H1 (cell line): ENCODE measurements around the gene KNDC1. TPM values are rescaled to one million over a fixed set of nuclear protein-coding genes. Genes with fewer than 3 reads are reported as not detected.

Experiments
- CTCF ChIA-PET: fragments of 300-600 bp; sonication (Branson Sonifier 250); formaldehyde crosslinking; loops from one replicate; lab custom pipeline; 2021; ENCODE audit not compliant: partially characterized antibody; lab: Charles Lee
- POLR2A ChIA-PET: fragments of 300-600 bp; sonication (Branson Sonifier 250); formaldehyde crosslinking; loops from one replicate; lab custom pipeline; 2021; ENCODE audit warnings: inconsistent platforms; ENCODE audit not compliant: partially characterized antibody; lab: Charles Lee
- DNase-seq, 2 experiments: peaks; one replicate each; pipeline versions ENCODE4 v3.0.0 to v3.0.0-alpha.2; 2010 to 2022; ENCODE audit warnings: low spot score in 2 of 2, low read depth in 1 of 2, mixed read lengths in 1 of 2
- FAIRE-seq: peaks from 2 replicates; lab custom pipeline; 2011; peaks lifted over from hg19 to GRCh38; lab: Jason Lieb, UNC
- H2AFZ ChIP-seq: 2 replicates; pipeline ENCODE4 v1.8.1; 2012; ENCODE audit warnings: low read length, inconsistent platforms
- H2AK5ac ChIP-seq: 2 replicates; pipeline ENCODE4 v1.6.1; 2013; ENCODE audit warnings: low read depth, low read length
- H2BK120ac ChIP-seq: replicated peaks from 2 replicates; pipeline ENCODE3; 2013; ENCODE audit warnings: low read depth, low read length, inconsistent platforms
- H2BK12ac ChIP-seq: 2 replicates; pipeline ENCODE4 v1.6.1; 2013; ENCODE audit warnings: low read depth, low read length
- H2BK15ac ChIP-seq: 2 replicates; pipeline ENCODE4 v1.6.1; 2013; ENCODE audit warnings: low read length
- H2BK20ac ChIP-seq: 2 replicates; pipeline ENCODE4 v1.6.1; 2013; ENCODE audit warnings: low read length
- H2BK5ac ChIP-seq: 2 replicates; pipeline ENCODE4 v1.6.1; 2013; ENCODE audit warnings: low read depth, low read length
- H3K14ac ChIP-seq: 2 replicates; pipeline ENCODE4 v1.6.1; 2013; ENCODE audit warnings: inconsistent platforms; ENCODE audit not compliant: insufficient read length
- H3K18ac ChIP-seq: 2 replicates; pipeline ENCODE4 v1.6.1; 2013; ENCODE audit warnings: low read length; ENCODE audit errors: extremely low read depth
- H3K23ac ChIP-seq: 2 replicates; pipeline ENCODE4 v1.6.1; 2013; ENCODE audit warnings: inconsistent platforms; ENCODE audit not compliant: insufficient read length
- H3K23me2 ChIP-seq: 2 replicates; pipeline ENCODE4 v1.6.1; 2013; ENCODE audit warnings: low read depth, low read length
- H3K27ac ChIP-seq: 2 replicates; pipeline ENCODE4 v1.6.1; 2011; ENCODE audit warnings: low read depth, low read length, inconsistent platforms
- H3K27me3 ChIP-seq, 4 experiments: replicated peaks in 1 of 4; 1 replicate in 1 of 4; 2 replicates in 3 of 4; pipeline versions ENCODE4 v1.6.1 to v1.8.1; 2011 to 2013; ENCODE audit warnings: low read length in 3 of 4, mild to moderate bottlenecking in 3 of 4, inconsistent platforms in 2 of 4, mixed read lengths in 2 of 4, moderate library complexity in 1 of 4; ENCODE audit not compliant: control insufficient read depth in 3 of 4, insufficient read depth in 3 of 4; ENCODE audit errors: extremely low read depth in 1 of 4
- H3K36me3 ChIP-seq, 4 experiments: 2 replicates each; pipeline versions ENCODE4 v1.6.1 to v1.8.1; 2011 to 2013; ENCODE audit warnings: mild to moderate bottlenecking in 4 of 4, low read length in 3 of 4, moderate library complexity in 2 of 4, control low read depth in 1 of 4, inconsistent platforms in 1 of 4; ENCODE audit not compliant: insufficient read depth in 4 of 4, control insufficient read depth in 2 of 4
- H3K4ac ChIP-seq: replicated peaks from 2 replicates; pipeline ENCODE3; 2013; ENCODE audit warnings: low read length, low read depth, mixed read lengths, inconsistent platforms; ENCODE audit not compliant: insufficient read length
- H3K4me1 ChIP-seq, 4 experiments: replicated peaks in 1 of 4; 1 replicate in 1 of 4; 2 replicates in 3 of 4; pipeline versions ENCODE4 v1.6.1 to v1.8.1; 2011 to 2013; ENCODE audit warnings: low read length in 3 of 4, inconsistent platforms in 2 of 4, mixed read lengths in 1 of 4; ENCODE audit not compliant: insufficient read depth in 4 of 4, control insufficient read depth in 3 of 4
- H3K4me2 ChIP-seq, 2 experiments: 2 replicates each; pipeline versions ENCODE4 v1.6.1 to v1.8.1; 2011 to 2013; ENCODE audit warnings: low read depth in 2 of 2, low read length in 2 of 2, control low read depth in 1 of 2, inconsistent platforms in 1 of 2, mild to moderate bottlenecking in 1 of 2; ENCODE audit not compliant: insufficient read depth in 1 of 2
- H3K4me3 ChIP-seq, 4 experiments: fragments of 200-600, 300-600 bp in 1 of 4; sonication (generic), shearing (Covaris generic), sonication (Bioruptor Twin) in 1 of 4; 2 replicates each; pipeline versions ENCODE4 v1.5.1 to v1.8.1; 2011 to 2016; ENCODE audit warnings: low read length in 4 of 4, low read depth in 3 of 4, control low read depth in 2 of 4, inconsistent platforms in 2 of 4, mild to moderate bottlenecking in 2 of 4, mixed read lengths in 1 of 4, moderate library complexity in 1 of 4; ENCODE audit not compliant: insufficient read depth in 2 of 4; ENCODE audit errors: extremely low read depth in 1 of 4
- H3K56ac ChIP-seq: replicated peaks from 2 replicates; pipeline ENCODE3; 2013; ENCODE audit warnings: low read depth, mild to moderate bottlenecking, mixed read lengths, low read length, inconsistent platforms; ENCODE audit not compliant: insufficient read length
- H3K79me1 ChIP-seq: 2 replicates; pipeline ENCODE4 v1.6.1; 2013; ENCODE audit warnings: low read depth, low read length, control low read depth
- H3K79me2 ChIP-seq, 2 experiments: 2 replicates each; pipeline versions ENCODE4 v1.6.1 to v1.8.1; 2012 to 2013; ENCODE audit warnings: low read length in 2 of 2, mild to moderate bottlenecking in 2 of 2, inconsistent platforms in 1 of 2; ENCODE audit not compliant: insufficient read depth in 2 of 2, control insufficient read depth in 1 of 2
- H3K9ac ChIP-seq, 4 experiments: replicated peaks in 1 of 4; 1 replicate in 1 of 4; 2 replicates in 3 of 4; pipeline versions ENCODE4 v1.6.1 to v1.8.1; 2011 to 2013; ENCODE audit warnings: low read depth in 3 of 4, low read length in 3 of 4, control low read depth in 2 of 4, mild to moderate bottlenecking in 2 of 4, moderate library complexity in 2 of 4, inconsistent platforms in 1 of 4; ENCODE audit errors: extremely low read depth in 1 of 4
- H3K9me3 ChIP-seq, 2 experiments: 2 replicates each; pipeline versions ENCODE4 v1.6.1 to v1.8.1; 2012 to 2013; ENCODE audit warnings: mild to moderate bottlenecking in 2 of 2, moderate library complexity in 2 of 2, control low read depth in 1 of 2, inconsistent platforms in 1 of 2, low read depth in 1 of 2, low read length in 1 of 2, mixed read lengths in 1 of 2; ENCODE audit not compliant: insufficient read depth in 2 of 2
- H4K20me1 ChIP-seq, 2 experiments: replicated peaks in 1 of 2; 2 replicates each; pipeline versions ENCODE3 to v1.8.1; 2011 to 2013; ENCODE audit warnings: inconsistent platforms in 2 of 2, low read length in 2 of 2, mild to moderate bottlenecking in 1 of 2; ENCODE audit not compliant: insufficient read depth in 2 of 2, control insufficient read depth in 1 of 2
- H4K5ac ChIP-seq: 2 replicates; pipeline ENCODE4 v1.6.1; 2013; ENCODE audit warnings: low read length, low read depth, mixed read lengths, inconsistent platforms; ENCODE audit not compliant: insufficient read length
- H4K8ac ChIP-seq: 2 replicates; pipeline ENCODE4 v1.8.0; 2013; ENCODE audit warnings: mild to moderate bottlenecking, moderate library complexity, low read length, inconsistent platforms; ENCODE audit not compliant: insufficient read depth; ENCODE audit errors: extremely low read depth
- H4K91ac ChIP-seq: replicated peaks from 2 replicates; pipeline ENCODE3; 2013; ENCODE audit warnings: low read length, mixed read lengths, inconsistent platforms; ENCODE audit not compliant: insufficient read length
- ATF2 ChIP-seq: IDR thresholded peaks from 2 replicates; pipeline ENCODE4 v1.6.1; 2012; ENCODE audit warnings: low read length, inconsistent platforms
- CBX8 ChIP-seq: fragments of 300-800, 300-1000 bp; sonication (generic); IDR thresholded peaks from 2 replicates; pipeline ENCODE4 v1.7.1; 2016; ENCODE audit warnings: low read depth, low read length, borderline replicate concordance
- POU5F1 ChIP-seq: IDR thresholded peaks from 2 replicates; pipeline ENCODE4 v1.6.1; 2011; ENCODE audit warnings: low read depth, mild to moderate bottlenecking, low read length, moderate library complexity
- RBBP5 ChIP-seq: IDR thresholded peaks from 2 replicates; pipeline ENCODE4 v1.7.1; 2012; ENCODE audit warnings: low read depth, mild to moderate bottlenecking, inconsistent platforms, low read length, moderate library complexity, borderline replicate concordance
- SP1 ChIP-seq: IDR thresholded peaks from 2 replicates; pipeline ENCODE4 v1.6.1; 2011; ENCODE audit warnings: low read depth, low read length
- TCF12 ChIP-seq: IDR thresholded peaks from 2 replicates; pipeline ENCODE4 v1.6.1; 2011; ENCODE audit warnings: low read depth, mild to moderate bottlenecking, low read length
- TEAD4 ChIP-seq: IDR thresholded peaks from 2 replicates; pipeline ENCODE4 v1.6.1; 2012; ENCODE audit warnings: low read depth, low read length, inconsistent platforms, mixed read lengths
- WGBS, 2 experiments: shearing (Covaris generic) in 1 of 2; methylation state at CpG; one replicate each; pipeline versions ENCODE4 v1.1.6 to v1.1.7; 2013 to 2015; ENCODE audit warnings: low lambda C conversion rate in 2 of 2, mixed read lengths in 2 of 2, inconsistent platforms in 1 of 2, low coverage in 1 of 2, missing lambda C conversion rate in 1 of 2; ENCODE audit not compliant: insufficient replicate concordance in 2 of 2, insufficient coverage in 1 of 2, insufficient read length in 1 of 2; ENCODE audit errors: extremely low coverage in 1 of 2, missing lambda C conversion rate in 1 of 2; 5-methylcytosine and 5-hydroxymethylcytosine counted together
- polyA plus RNA-seq, 7 experiments: library from polyadenylated mRNA; depleted of rRNA in 3 of 7; stranded (reverse) in 5 of 7; unstranded in 2 of 7; fragments of >200 nt in 5 of 7; fragments of 200-250 nt in 2 of 7; gene quantifications; 1 replicate in 5 of 7; 2 replicates in 1 of 7; 4 replicates in 1 of 7; pipeline versions ENCODE4 v1.2.1 to v1.2.3, GENCODE V29; 2011 to 2013; ENCODE audit warnings: missing spikeins in 2 of 7, mixed read lengths in 2 of 7
- total RNA-seq: library from RNA; stranded (reverse); fragmentation: NEBNext Ultra II Directional; extraction: Animal tissue kit (Norgen Biotek cat#: 25700); gene quantifications from 2 replicates; pipeline ENCODE4 v1.2.1, GENCODE V29; 2021

Gene KNDC1
- total and polyA plus RNA-seq, 2 of the 8 experiments (the other 6 are each of a cell fraction or from before 2014, with no cell fraction given), result 7.5 to 16.7 TPM

- Histone ChIP-seq H2AK5ac (no peak overlapping the region), H2BK15ac (no peak overlapping the region), H3K23me2 (peaks cover 24% of the 10 kb centered on the region), H4K5ac (no peak overlapping the region), H3K27me3 (no peaks in the 10 kb centered on the region), H2BK12ac (no peak overlapping the region), H3K27ac (no peak overlapping the region), H2BK5ac (peak overlapping the region; percentile 24; the same call in 1 of the 2 replicates), H3K9ac (no peak overlapping the region), H4K8ac (no peak overlapping the region), H3K56ac (no peak overlapping the region), H3K14ac (no peak overlapping the region), H2BK20ac (no peak overlapping the region), H3K9me3 (peaks cover 15 to 17% of the 10 kb centered on the region in 2 experiments), H3K18ac (no peak overlapping the region), H3K4ac (no peak overlapping the region), H3K79me2 (no peaks in the 10 kb centered on the region), H2AFZ (no peak overlapping the region), H3K4me1 (no peaks in the 10 kb centered on the region), H3K79me1 (no peaks in the 10 kb centered on the region), H2BK120ac (no peak overlapping the region), H3K23ac (no peak overlapping the region), H3K4me2 (no peak overlapping the region), H4K91ac (no peak overlapping the region), H4K20me1 (peaks cover 0 to 23% of the 10 kb centered on the region in 2 experiments), H3K36me3 (peaks cover 0 to 15% (median 8%) of the 10 kb centered on the region in 4 experiments; a peak in 4 of 8 replicates), H3K4me3 (no peak overlapping the region)
- ChIA-PET POLR2A (interaction anchor here (0.9 to 2.4 kb wide), 7 partner anchors 10 to 193 kb away, joined by 3 to 10 read pairs (median 3); no protein-coding TSS in a partner anchor), CTCF (interaction anchor here (1.4 to 1.5 kb wide), 2 partner anchors 18 to 36 kb away, joined by 5 to 9 read pairs; no protein-coding TSS in a partner anchor)
- no peak for FAIRE-seq
- no peak for DNase-seq
- WGBS, 2 experiments, result 91% methylated on average over 14 of the region's 26 CpGs; no CpG with 5 or more reads in 1 of the 2 experiments
- TF ChIP-seq POU5F1 (no peak), CBX8 (no peak), TCF12 (no peak), RBBP5 (no peak), SP1 (no peak), ATF2 (no peak), TEAD4 (no peak)
These were observed 19.6 kb downstream of the KNDC1 start for GRCh38 chr10:133179651-133180050.
